SU-DHL-6 (cell line): ENCODE data around the gene RARS1.

ENCODE experiments used
- CTCF ChIP-seq: fragments of 200-600 bp; sonication (generic); IDR thresholded peaks from one replicate; pipeline ENCODE4 v1.5.1; 2017; ENCODE audit warnings: antibody characterized with exemption, mild to moderate bottlenecking, low read length, moderate library complexity; ENCODE audit not compliant: insufficient read depth, poor library complexity, severe bottlenecking
- EZH2phosphoT487 ChIP-seq: fragments of 200-600 bp; sonication (generic), shearing (Covaris generic); conservative IDR thresholded peaks from 2 replicates; pipeline ENCODE4 v1.6.1; 2018; ENCODE audit warnings: mild to moderate bottlenecking, antibody characterized with exemption, low read length, moderate library complexity, mixed read lengths

- TF ChIP-seq CTCF = no peak
- TF ChIP-seq EZH2phosphoT487 = no peak
These were observed 47.9 kb upstream of the RARS1 start for GRCh38 chr5:168438349-168438748.
